Measurements from ENCODE around the gene DDX56.

The DDX56 gene

GRCh38 chr7:44573464-44574286 lies at the start of gene DDX56:
Gene DDX56 (minus strand): TSS chr7:44573908. CDS start chr7:44573895, 13 bp downstream.
- in situ Hi-C loops (cut with MboI; ENCODE audit: low sequenced_read_pairs): no loop called here

- in situ Hi-C loops (cut with MboI; ENCODE audit: low sequenced_read_pairs): no loop called here
Observed at GRCh38 chr7:44622342-44623151, 48.8 kb upstream of the DDX56 start.

- in situ Hi-C loops (cut with MboI; ENCODE audit: low sequenced_read_pairs): no loop called here
Observed at GRCh38 chr7:44621750-44622103, 48.0 kb upstream of the DDX56 start.

GRCh38 chr7:44621034-44621749 lies 47.5 kb upstream of the DDX56 start:
- in situ Hi-C loops (cut with MboI; ENCODE audit: low sequenced_read_pairs): no loop called here

- in situ Hi-C loops (cut with MboI; ENCODE audit: low sequenced_read_pairs): no loop called here
Observed at GRCh38 chr7:44618753-44619152, 45.0 kb upstream of the DDX56 start.

- in situ Hi-C loops (cut with MboI; ENCODE audit: low sequenced_read_pairs): no loop called here
Observed at GRCh38 chr7:44618045-44618444, 44.3 kb upstream of the DDX56 start.

GRCh38 chr7:44617225-44617890 lies 43.6 kb upstream of the DDX56 start:
- in situ Hi-C loops (cut with MboI; ENCODE audit: low sequenced_read_pairs): no loop called here

GRCh38 chr7:44616545-44616944 lies 42.8 kb upstream of the DDX56 start:
- in situ Hi-C loops (cut with MboI; ENCODE audit: low sequenced_read_pairs): no loop called here

GRCh38 chr7:44615793-44616192 lies 42.1 kb upstream of the DDX56 start:
- in situ Hi-C loops (cut with MboI; ENCODE audit: low sequenced_read_pairs): no loop called here

GRCh38 chr7:44615149-44615611 lies 41.5 kb upstream of the DDX56 start:
- in situ Hi-C loops (cut with MboI; ENCODE audit: low sequenced_read_pairs): no loop called here

GRCh38 chr7:44609829-44610228 lies 36.1 kb upstream of the DDX56 start:
- in situ Hi-C loops (cut with MboI; ENCODE audit: low sequenced_read_pairs): no loop called here

- in situ Hi-C loops (cut with MboI; ENCODE audit: low sequenced_read_pairs): no loop called here
Observed at GRCh38 chr7:44608916-44609648, 35.4 kb upstream of the DDX56 start.

GRCh38 chr7:44607141-44608068 lies 33.7 kb upstream of the DDX56 start:
- in situ Hi-C loops (cut with MboI; ENCODE audit: low sequenced_read_pairs): no loop called here

- in situ Hi-C loops (cut with MboI; ENCODE audit: low sequenced_read_pairs): no loop called here
Observed at GRCh38 chr7:44606341-44607140, 32.8 kb upstream of the DDX56 start, which contains the start of gene OGDH. Gene OGDH (plus strand): TSS chr7:44606627. CDS start chr7:44624344, 17,717 bp downstream.

GRCh38 chr7:44604941-44605340 lies 31.2 kb upstream of the DDX56 start:
- in situ Hi-C loops (cut with MboI; ENCODE audit: low sequenced_read_pairs): no loop called here

GRCh38 chr7:44603193-44603592 lies 29.5 kb upstream of the DDX56 start:
- in situ Hi-C loops (cut with MboI; ENCODE audit: low sequenced_read_pairs): no loop called here

GRCh38 chr7:44602576-44602910 lies 28.8 kb upstream of the DDX56 start:
- in situ Hi-C loops (cut with MboI; ENCODE audit: low sequenced_read_pairs): no loop called here

GRCh38 chr7:44599222-44599621 lies 25.5 kb upstream of the DDX56 start:
- in situ Hi-C loops (cut with MboI; ENCODE audit: low sequenced_read_pairs): loop anchor here (25.0 kb wide), 2 partner anchors 238 to 538 kb away; partner anchors contain the start of gene H2AZ2
